NCI-H2196 (cell line): ENCODE results near the gene GNAQ.
A peak's percentile ranks its signal among the peaks of the same experiment; 100 is the strongest.
"Not testable (repeated sequence)": the region's sequence is repeated elsewhere in the genome, so short reads cannot be mapped to it uniquely, and the experiment has no call there.

Experiments used
- DNase-seq: peaks from one replicate; lab custom pipeline; 2025; ENCODE audit not compliant: unreplicated experiment; lab: John Stamatoyannopoulos, UW

The GNAQ gene

DNA sequence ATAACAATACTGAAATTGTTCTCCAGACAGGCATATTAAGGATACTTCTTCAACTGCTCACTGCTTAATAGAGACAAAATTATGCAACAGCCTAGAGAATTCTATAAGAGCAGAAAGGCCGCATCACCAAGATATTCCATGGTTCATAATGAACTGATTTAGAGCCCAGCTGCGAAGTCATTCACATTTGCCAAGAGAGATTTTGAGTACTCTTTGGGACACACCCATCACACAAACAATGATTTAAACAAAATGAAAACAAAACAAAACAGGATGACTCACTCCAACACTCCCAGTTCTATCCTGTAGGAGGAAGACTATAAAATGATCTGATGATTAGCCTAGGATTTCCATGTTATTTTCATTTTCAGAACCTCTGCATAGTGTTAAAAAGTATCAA lies 237.8 kb downstream of the GNAQ start:
- no peak for DNase-seq

DNA sequence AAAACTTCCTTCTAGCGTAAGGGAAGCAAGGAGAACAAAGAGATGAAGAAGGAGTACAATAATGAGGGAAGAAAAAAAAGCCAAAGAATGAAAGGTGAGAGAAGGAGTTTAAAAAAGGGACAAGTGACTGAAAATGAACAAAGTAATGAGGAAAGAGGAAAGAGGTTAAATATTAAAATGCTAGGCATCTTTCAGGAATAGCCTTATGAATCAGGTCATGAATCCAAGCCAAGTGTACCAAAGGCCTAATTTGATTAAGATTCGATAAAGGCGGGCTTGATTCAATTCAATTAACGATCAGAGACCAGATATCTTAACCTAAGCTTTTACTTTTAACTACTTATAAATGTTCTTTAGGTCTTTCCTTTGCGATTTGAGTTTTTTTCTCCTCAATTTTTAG lies 241.7 kb downstream of the GNAQ start:
- no peak for DNase-seq

DNA sequence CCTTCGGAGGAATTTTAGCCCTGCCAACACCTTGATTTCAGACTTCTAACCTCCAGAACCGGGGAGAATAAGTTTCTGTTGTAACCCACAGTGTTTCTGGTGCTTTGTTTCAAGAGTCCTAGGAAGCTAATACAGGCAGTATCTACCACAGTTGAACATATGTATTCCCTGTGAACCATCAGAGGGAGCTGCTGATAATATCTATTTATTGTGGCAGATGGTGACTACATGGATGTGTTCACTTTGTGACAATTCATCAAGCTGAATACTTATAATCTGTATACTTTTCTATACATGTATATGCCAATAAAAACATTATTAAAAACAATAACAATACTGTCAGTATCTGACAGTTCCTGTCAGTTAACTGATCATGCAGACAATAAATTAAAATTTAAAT lies 246.3 kb downstream of the GNAQ start:
- DNase-seq: no peak

DNA sequence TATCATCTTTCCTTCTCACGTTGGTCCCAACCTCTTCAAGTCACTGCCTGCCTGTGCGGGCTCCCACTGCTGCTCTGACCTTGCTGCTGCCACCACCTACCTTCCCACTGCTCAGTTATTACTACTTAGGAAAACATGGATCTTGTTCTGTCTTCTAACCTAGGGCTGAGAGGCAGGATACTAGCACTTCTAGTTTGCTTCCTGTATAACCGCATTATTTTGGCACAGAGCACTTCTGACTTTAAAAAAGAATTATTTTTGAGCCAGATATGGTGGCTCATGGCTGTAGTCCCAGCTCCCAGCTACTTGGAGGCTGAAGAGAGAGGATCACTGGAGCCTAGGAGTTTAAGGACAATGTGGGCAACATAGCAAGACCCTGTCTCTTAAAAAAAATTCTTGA lies 248.1 kb downstream of the GNAQ start:
- no peak for DNase-seq

DNA sequence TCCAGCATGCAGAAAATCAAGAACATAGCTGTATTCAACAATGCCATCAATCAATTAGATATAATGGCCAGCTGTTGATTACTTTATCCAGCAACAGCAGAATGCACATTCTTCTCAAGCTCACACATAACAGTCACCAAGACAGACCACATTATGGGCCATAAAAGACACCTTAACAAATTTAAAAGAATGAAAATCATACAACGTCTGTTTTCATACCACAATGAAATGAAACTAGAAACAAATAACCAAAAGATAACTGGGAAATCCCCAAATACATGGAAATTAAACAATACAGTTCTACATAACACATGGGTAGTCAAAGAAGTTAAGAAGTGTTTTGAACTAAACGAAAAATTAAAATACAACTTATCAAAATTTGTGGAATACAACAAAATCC lies 252.6 kb downstream of the GNAQ start:
- no peak for DNase-seq

DNA sequence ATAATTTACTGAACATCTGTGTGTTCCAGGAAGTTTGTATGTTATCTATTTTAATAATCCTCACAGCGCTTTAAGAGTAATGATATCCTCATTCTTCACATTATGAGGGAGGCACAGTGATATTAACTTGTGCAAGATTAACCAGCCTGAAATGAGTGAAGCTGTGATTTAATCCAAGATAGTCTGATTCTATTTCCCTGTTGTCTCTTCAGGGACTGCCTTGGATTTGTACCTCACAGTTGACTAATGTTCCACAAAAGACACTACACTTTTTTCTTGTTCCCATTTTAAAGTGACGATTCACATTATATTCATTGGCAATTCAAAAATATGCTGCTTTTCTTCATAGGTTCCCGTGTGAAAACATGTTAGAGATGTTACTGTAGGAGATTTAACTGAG lies 258.2 kb downstream of the GNAQ start:
- DNase-seq: no peak

DNA sequence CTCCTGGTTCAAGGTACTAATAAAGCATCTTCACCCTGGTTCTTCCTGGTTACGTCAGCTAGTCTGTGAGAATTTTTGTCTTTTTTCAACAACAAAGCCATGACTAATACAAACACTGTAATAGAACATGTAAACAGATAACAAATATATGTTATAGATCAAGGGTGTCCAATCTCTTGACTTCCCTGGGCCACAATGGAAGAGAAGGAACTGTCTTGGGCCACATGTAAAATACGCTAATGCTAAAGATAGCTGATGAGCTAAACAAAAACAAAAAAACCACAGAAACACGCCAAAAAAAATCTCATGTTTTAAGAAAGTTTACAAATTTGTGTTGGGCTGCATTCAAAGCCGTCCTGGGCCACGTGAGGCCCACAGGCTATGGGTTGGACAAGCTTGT lies 259.0 kb downstream of the GNAQ start:
- DNase-seq: no peak

DNA sequence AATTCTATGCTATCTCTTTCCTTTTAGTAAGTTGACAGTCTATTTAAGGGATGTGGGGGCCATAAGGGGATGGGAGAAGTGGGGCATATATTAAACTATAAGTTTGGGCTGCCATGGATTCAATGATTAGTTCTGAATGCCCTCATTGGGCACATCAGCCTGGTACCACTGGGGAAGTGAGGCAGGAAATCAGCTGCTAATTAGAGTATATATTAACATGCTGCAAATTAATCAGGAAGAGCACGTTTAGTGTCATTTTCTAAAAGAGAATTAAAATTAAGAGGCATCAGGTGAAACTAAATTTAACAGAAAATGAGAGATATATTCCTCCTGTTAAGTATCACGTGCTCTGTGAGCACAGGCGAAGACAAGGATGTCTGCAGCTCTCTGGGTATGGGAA lies 260.4 kb downstream of the GNAQ start:
- no peak for DNase-seq

DNA sequence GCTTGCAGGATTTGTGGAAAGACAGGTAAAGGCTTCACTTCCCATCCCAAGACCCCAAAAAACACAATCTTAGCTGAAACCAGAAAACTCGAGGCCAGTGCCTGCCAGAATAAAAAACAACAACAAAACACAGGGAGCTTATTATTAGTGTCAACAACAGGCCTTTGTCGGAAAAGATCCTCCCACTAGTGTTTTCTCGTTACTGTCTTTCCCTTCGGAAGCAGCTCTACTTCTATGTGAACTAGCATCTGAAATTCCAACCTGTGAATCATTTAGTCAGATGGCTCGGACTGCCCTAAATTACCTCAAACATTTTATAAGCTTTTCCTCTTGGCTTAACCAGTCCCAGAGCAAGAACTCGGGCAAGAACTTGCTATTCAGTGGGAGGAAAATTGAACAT lies 261.3 kb downstream of the GNAQ start:
- DNase-seq: no peak

DNA sequence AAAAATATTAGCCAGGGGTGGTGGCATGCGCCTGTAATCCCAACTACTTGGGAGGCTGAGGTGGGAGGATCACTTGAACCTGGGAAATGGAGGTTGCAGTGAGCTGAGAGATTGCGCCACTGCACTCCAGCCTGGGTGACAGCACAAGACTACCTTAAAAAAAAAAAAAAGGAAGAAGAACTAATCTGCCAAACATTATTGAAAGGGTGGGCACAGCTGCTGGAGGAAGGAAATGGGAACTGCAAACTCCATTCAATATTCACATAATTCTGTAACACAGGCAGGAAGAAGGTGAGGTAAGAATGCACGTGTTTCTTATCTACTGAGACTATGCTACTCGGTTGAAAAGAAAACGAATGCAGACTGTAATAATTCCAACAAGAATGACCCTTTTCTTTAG lies 262.4 kb downstream of the GNAQ start:
- DNase-seq: no peak

DNA sequence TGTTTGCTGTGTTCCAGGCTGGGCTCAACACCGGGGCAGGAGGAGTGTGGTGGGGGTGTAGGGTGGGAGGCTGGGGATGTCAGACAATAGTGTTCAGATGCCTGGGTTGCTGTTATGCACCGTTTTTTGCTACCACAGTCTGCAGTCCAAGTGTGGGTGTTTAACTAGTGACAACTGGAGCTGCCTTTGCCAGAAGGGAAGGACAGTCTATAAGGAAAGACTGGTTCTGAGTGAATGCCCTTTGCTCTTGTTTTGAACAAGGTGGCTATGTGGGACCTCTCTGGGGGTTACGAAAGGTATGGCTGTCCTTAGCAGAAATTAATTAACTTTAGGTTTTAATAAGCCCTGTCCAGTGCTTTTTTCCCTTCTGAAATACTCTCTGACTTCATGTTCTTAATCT lies 265.0 kb downstream of the GNAQ start:
- DNase-seq: no peak

DNA sequence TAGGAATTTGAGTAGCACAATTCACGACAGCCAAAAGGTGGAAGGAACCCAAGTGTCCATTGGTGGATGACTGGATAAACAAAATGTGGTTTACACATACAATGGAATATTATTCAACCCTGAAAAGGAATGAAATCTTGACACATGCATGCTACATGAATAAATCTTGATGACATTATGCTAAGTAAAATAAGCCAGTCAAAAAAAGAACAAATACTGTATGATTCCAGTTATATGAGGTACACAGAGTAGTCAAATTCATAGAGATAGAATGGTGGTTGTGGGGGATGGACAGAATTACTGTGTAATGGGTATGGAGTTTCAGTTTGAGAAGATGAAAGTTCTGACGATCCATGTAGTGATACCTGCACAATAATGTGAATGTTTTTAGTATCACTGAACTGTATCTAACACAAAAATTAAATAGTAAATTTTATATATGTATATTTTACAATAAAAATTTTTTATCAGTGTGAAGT lies 265.8 kb downstream of the GNAQ start:
- DNase-seq: no peak

DNA sequence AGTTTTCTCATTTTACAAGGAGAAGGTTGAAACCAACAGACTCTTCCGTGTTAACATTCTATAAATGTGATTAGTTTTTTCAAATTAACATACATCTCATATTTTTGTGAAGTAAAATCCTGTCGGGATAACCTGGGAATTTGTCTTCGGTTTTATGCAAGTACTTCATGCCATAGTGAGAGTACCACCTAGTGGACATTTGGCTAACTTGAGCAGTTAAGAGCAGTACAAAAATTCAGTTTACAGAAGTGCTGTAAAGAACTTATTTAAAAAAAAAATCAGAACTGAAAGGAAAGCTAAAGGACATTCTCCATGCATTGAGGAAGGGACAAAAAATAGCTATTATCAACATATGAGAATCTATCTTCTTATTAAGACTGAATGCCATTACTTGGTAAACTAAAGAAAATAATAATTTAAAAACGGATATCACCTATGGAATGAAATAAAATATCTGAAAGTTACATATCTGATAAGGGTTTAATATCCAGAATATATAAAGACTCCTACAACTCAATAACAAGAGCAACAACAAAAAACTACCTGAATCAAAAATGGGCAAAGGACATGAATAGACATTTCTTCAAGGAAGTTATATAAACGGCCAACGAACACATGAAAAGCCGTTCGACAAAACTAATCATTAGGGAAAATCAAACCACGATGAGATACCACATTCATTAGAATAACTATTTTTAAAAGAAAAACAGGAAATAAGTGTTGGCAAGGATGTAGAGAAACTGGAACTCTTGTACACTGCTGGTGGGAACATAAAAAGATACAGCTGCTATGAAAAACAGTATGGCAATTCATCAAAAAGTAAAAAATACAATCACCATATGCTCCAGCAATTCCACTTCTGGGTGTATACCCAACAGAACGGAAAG lies 266.5 kb downstream of the GNAQ start:
- peak; percentile 29 for DNase-seq

DNA sequence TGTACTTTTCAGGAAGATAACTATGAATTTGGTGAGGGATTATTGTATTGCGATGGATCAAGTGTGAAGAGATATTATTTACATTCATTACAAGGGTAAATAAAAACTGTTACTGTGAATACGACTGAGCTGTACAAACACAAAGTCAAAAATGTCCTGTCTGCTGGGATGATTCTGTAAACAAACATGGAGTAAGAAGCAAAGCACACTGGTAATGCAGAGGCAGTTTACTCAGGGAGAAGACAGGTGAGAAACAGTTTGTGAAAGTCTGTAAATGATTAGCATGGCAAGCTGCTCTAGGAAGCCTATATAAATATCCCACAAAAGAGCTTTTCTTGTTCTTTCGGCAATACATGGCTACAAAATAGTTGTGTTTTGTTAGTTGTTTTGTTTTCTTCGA lies 268.0 kb downstream of the GNAQ start:
- no peak for DNase-seq

DNA sequence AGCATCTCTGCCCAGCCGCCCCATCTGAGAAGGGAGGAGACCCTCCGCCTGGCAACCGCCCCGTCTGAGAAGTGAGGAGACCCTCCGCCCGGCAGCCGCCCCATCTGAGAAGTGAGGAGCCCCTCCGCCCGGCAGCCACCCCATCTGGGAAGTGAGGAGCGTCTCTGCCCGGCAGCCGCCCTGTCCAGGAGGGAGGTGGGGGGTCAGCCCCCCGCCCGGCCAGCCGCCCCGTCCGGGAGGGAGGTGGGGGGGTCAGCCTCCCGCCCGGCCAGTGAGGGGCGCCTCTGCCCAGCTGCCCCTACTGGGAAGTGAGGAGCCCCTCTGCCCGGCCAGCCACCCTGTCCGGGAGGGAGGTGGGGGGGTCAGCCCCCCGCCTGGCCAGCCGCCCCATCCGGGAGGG lies 270.7 kb downstream of the GNAQ start:
- not testable (repeated sequence) for DNase-seq

DNA sequence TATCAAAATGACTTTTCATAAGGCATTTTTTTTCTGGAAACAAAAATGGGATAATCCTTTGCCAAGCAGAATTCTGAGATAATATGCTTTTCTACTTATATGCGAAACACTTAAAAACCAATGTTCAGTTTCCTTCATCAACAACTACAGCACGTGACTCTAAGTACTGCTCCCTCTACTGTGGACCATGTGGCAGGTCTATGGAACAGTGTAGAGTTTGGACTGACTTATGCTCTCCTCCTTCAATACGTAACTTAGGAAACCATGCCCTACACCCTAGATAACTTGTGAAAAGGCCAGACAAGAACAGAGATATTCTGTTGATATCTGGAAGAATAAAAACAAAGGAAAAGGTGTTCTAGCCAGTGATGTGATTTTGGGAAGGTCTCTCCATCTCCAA lies 272.2 kb downstream of the GNAQ start:
- no peak for DNase-seq

DNA sequence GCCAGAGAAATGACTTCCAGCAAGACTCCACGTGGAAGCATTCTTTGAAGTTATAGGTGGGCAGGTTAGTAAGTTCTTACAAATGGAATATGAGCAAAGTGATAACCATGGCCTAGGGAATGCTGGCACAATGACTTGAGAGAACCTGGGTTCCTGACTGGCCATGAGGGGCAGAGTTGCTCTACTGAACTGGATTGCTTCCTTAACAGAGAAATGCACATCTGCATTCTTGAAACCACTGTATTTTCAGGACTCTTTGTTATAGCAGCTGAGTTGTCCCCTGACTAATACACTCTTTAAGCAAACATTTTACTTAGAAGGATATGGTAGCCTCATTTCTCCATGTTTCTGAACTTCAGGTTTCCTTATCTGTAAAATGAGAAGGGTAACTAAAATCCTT lies 275.2 kb downstream of the GNAQ start:
- no peak for DNase-seq

DNA sequence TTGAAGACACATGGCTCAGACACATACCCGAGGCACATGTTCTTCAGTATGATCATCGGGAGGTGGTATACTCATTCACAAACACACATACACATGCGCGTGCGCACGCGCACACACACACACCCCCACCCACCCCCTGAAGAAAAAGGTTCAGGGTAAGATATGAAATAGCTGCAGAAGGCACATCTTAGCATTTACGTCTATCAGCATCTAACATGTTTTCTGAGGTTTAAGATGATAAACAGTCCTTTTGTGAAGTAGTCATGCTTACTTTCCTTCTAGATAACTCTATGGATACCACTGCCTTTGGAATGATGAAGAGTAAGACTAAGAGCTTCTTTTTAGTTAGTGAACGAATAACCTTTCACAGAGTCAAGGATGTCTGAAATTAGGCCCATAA lies 278.4 kb downstream of the GNAQ start:
- no peak for DNase-seq

DNA sequence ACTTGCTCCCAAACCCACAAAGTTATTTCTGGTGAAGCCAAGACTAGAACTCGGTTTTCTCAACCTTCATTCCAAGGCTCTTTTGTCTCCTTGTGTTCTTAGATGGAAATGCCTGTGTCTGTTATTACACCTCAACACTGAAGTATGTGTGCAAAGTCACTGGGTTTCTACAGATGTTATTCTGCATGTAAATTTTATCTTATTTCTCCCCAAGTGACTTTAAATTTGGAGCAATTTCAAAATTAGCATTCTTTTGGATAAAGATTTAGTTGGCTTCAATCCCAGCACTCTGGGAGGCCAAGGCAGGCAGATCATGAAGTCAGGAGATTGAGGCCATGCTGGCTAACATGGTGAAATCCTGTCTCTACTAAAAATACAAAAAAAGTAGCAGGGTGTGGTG lies 279.1 kb downstream of the GNAQ start:
- no peak for DNase-seq

DNA sequence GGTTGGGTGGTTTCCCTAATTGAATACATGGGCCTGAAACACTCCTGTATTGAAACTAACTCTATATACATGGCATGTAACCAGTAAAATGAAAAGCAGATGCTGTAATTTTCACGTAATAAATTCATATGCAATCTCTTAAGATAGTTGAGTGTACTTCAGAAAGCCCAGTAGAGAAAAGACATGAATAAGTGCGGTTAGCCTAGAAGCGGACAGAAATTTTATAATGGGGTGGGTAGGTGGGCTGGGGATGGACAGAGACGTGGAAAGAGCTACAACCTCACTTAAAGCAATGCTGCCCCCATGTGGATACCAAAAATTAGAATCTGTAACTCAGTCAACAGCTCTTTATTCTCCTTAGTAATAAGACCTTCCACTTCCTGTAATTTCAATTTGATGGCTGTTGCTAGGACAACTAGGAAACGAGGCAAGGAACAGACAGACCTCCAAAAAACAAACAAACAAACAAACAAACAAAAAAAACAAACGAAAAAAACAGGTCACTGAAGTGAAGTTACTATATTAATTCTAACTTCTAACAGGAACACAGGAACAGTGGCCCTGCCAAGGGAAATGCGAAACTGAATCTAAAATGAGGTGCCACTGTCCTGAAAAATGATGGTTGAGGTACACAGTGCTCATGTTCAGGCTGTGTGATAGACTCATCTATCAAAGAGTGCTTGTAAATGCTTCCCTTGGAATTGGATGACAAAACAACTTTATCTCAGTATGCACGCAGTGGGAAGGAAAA lies 280.1 kb downstream of the GNAQ start:
- peak; percentile 71 for DNase-seq

DNA sequence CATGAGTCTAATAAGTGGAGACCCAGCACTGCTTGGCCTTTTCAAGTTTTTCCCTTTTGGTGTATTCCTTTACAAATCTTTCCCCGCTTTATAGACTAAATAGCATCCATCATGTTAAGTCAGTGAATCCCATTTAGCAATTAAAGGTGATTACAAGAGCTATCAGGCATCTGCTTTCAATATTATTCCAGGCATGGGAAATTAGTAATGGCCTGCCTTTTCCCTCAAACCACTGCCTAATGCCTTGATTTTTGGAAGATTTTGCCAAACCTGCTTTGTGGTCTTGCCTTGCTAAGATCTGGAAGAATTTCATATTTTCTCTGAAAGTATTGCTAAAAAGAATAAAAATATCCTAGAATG lies 280.6 kb downstream of the GNAQ start:
- no peak for DNase-seq

DNA sequence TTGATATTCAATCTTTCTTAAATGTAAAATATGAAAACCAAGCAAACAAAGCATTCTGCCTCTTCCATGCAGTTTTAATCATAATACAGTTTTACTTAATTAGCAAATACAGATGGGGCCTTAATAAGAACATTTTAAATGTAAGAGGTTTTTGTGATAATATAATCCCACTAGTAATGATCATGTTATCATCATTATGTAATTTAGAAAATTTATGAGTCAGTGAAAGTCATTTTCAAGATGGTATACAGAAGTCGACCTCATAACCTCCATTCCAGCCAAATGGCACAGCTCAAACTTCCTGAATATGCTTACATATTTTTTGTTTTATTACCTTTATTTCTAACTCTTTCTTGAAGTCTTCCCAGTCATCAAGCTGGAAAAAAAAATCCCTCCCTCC lies 281.3 kb downstream of the GNAQ start:
- DNase-seq: no peak
